ENCODE results near the gene UXS1. TPM values are rescaled to one million over a fixed set of nuclear protein-coding genes. Genes with fewer than 3 reads are reported as not detected.

The UXS1 gene
- total and polyA plus RNA-seq, 2 donors (not counting 3 experiments of a cell fraction or from before 2014, with no cell fraction given) = 34.2 to 43.2 TPM

DNA sequence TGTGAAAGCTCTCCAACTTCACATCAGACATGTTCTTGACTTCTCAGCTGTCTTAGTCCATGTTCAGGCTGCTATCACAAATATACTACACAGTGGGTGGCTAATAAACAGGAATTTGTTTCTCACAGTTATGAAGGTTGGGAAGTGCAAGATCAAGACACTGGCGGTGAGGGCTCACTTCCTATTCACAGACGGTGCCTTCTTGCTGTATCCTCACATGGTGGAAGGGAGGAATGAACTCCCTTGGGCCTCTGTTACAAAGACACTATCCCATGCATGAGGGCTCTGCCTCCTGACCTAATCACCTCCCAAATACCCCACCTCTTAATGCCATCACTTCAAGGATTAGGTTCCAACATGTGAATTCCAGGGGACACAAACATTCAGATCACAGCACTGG lies 9.7 kb downstream of the UXS1 start:
- no peak overlapping the region for H3K4me2 ChIP-seq (ENCODE audit: insufficient read depth, low read length)
- H2AFZ ChIP-seq (ENCODE audit: low read depth, low read length) = no peak overlapping the region
- dilution Hi-C loops (cut with MboI; ENCODE audit: extremely low pct_ligation_motif_present, low sequenced_read_pairs) = no loop called here
- no peaks in the 10 kb centered on the region for H3K9me3 ChIP-seq (replicated peaks; ENCODE audit: control insufficient read depth, insufficient read depth, low read length)
- no peak overlapping the region for H3K9ac ChIP-seq (replicated peaks; ENCODE audit: extremely low read depth, insufficient read depth, low read length)
- peaks cover 23% of the 10 kb centered on the region for H3K79me2 ChIP-seq (ENCODE audit: control insufficient read depth, insufficient read depth, low read length)
- ChIA-PET CTCF (no interaction called here), POLR2A (no interaction called here)
- FAIRE-seq = no peak
- no peaks in the 10 kb centered on the region for H4K20me1 ChIP-seq (replicated peaks; ENCODE audit: control insufficient read depth, extremely low read depth, insufficient read depth, low read length)
- H3K27me3 ChIP-seq (ENCODE audit: control insufficient read depth in 2 of 2, insufficient read depth in 2 of 2, low read length in 2 of 2) = no peaks in the 10 kb centered on the region
- intact Hi-C loops (cut with micrococcal nuclease) = no loop called here
- no peaks in the 10 kb centered on the region for H3K36me3 ChIP-seq (ENCODE audit: control insufficient read depth in 2 of 2, extremely low read depth in 1 of 2, insufficient read depth in 2 of 2, low read length in 2 of 2)
- no peaks in the 10 kb centered on the region for H3K9me1 ChIP-seq (replicated peaks; ENCODE audit: control insufficient read depth, extremely low read depth, insufficient read depth, low read length)
- H3K4me3 ChIP-seq (replicated peaks in 1 of 3; ENCODE audit: insufficient read depth in 1 of 3, low read depth in 1 of 3, low read length in 3 of 3) = no peak overlapping the region
- H3K4me1 ChIP-seq (ENCODE audit: control insufficient read depth, extremely low read depth, insufficient read depth, low read length) = no peaks in the 10 kb centered on the region
- BruUV-seq (replicated peaks) = no TSS peak
- no peak for DNase-seq (ENCODE audit: low read depth, low spot score)
- no peak for TF ChIP-seq GATA2 (IDR thresholded peaks at IDR 0.05; ENCODE audit: insufficient read depth, insufficient read length, low read depth, low read length)
- no peak for TF ChIP-seq EZH2 (IDR thresholded peaks at IDR 0.05; ENCODE audit: borderline replicate concordance, low read depth, low read length, severe bottlenecking)
- TF ChIP-seq, protein P1, sequence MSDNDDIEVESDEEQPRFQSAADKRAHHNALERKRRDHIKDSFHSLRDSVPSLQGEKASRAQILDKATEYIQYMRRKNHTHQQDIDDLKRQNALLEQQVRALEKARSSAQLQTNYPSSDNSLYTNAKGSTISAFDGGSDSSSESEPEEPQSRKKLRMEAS (IDR thresholded peaks at IDR 0.05; ENCODE audit: insufficient read depth, insufficient read length) = no peak
- TF ChIP-seq, protein P2, sequence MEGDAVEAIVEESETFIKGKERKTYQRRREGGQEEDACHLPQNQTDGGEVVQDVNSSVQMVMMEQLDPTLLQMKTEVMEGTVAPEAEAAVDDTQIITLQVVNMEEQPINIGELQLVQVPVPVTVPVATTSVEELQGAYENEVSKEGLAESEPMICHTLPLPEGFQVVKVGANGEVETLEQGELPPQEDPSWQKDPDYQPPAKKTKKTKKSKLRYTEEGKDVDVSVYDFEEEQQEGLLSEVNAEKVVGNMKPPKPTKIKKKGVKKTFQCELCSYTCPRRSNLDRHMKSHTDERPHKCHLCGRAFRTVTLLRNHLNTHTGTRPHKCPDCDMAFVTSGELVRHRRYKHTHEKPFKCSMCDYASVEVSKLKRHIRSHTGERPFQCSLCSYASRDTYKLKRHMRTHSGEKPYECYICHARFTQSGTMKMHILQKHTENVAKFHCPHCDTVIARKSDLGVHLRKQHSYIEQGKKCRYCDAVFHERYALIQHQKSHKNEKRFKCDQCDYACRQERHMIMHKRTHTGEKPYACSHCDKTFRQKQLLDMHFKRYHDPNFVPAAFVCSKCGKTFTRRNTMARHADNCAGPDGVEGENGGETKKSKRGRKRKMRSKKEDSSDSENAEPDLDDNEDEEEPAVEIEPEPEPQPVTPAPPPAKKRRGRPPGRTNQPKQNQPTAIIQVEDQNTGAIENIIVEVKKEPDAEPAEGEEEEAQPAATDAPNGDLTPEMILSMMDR (IDR thresholded peaks at IDR 0.05; ENCODE audit: extremely low read depth in 1 of 2, insufficient read depth in 1 of 2, low read depth in 1 of 2, low read length in 2 of 2) = no peak
- TF ChIP-seq JUN (IDR thresholded peaks at IDR 0.05; ENCODE audit: borderline replicate concordance, insufficient read depth, insufficient read length, low read depth) = no peak
- TF ChIP-seq POLR2A (IDR thresholded peaks at IDR 0.05; ENCODE audit: low read depth, low read length) = no peak
- TF ChIP-seq MYC (IDR thresholded peaks at IDR 0.05; ENCODE audit: low read depth, low read length) = no peak
- TF ChIP-seq FOS (IDR thresholded peaks at IDR 0.05; ENCODE audit: borderline replicate concordance, insufficient read depth, low read length) = no peak
- no peak for TF ChIP-seq POLR2AphosphoS5 (IDR thresholded peaks at IDR 0.05; ENCODE audit: insufficient read depth, low read depth, low read length)
- no peak overlapping the region for H3K27ac ChIP-seq (ENCODE audit: insufficient read depth, low read depth, low read length)
